HepG2 (cell line): ENCODE results near the gene VDR. TPM values are rescaled to one million over a fixed set of nuclear protein-coding genes. Genes with fewer than 3 reads are reported as not detected.

ENCODE experiments used
- CAMTA2 ChIP-seq: sonication (generic); formaldehyde crosslinking; IDR thresholded peaks from 2 replicates; pipeline ENCODE4 v1.4.0; 2020; ENCODE audit warnings: mild to moderate bottlenecking, missing genetic modification reagents, borderline replicate concordance
- CENPX ChIP-seq: sonication (generic); formaldehyde crosslinking; IDR thresholded peaks from 2 replicates; pipeline ENCODE4 v1.9.0; 2021; ENCODE audit warnings: mild to moderate bottlenecking, missing genetic modification reagents, moderate library complexity
- HNRNPL ChIP-seq: fragments of 200-400 bp; formaldehyde crosslinking; IDR thresholded peaks from 2 replicates; pipeline ENCODE4 v1.6.1; 2017; ENCODE audit warnings: mild to moderate bottlenecking, low read depth, low read length
- HNRNPLL ChIP-seq: fragments of 200-400 bp; formaldehyde crosslinking; IDR thresholded peaks from 2 replicates; pipeline ENCODE4 v1.6.1; 2017; ENCODE audit warnings: mild to moderate bottlenecking, low read depth, low read length; ENCODE audit not compliant: poor library complexity, severe bottlenecking
- HOXA5 ChIP-seq: sonication (generic); formaldehyde crosslinking; IDR thresholded peaks from 2 replicates; pipeline ENCODE4 v1.4.0; 2020; ENCODE audit warnings: missing genetic modification reagents
- HOXA7 ChIP-seq: sonication (generic); formaldehyde crosslinking; IDR thresholded peaks from 2 replicates; pipeline ENCODE4 v1.8.1; 2022; ENCODE audit warnings: mild to moderate bottlenecking, missing genetic modification reagents, moderate library complexity
- JUN ChIP-seq: sonication (generic); formaldehyde crosslinking; IDR thresholded peaks from 2 replicates; pipeline ENCODE4 v1.4.0; 2020; ENCODE audit warnings: mild to moderate bottlenecking, missing genetic modification reagents
- KAT7 ChIP-seq: IDR thresholded peaks from 2 replicates; pipeline ENCODE4 v1.6.1; 2018; ENCODE audit warnings: borderline replicate concordance, missing compliant biosample characterization
- MEF2D ChIP-seq: sonication (generic); formaldehyde crosslinking; IDR thresholded peaks from 2 replicates; pipeline ENCODE4 v1.5.1; 2020; ENCODE audit warnings: mild to moderate bottlenecking, missing genetic modification reagents
- MXD4 ChIP-seq: IDR thresholded peaks from 2 replicates; pipeline ENCODE4 v1.6.1; 2016; ENCODE audit warnings: mild to moderate bottlenecking, missing biosample characterization, missing genetic modification reagents
- PRMT3 ChIP-seq: sonication (generic); formaldehyde crosslinking; IDR thresholded peaks from 2 replicates; pipeline ENCODE4 v1.8.1; 2022; ENCODE audit warnings: low read depth, mild to moderate bottlenecking, moderate library complexity, missing genetic modification reagents, borderline replicate concordance
- SMC3 ChIP-seq: IDR thresholded peaks from 2 replicates; pipeline ENCODE4 v1.6.1; 2011; ENCODE audit warnings: low read length, improper control_type of control experiment
- STAT5B ChIP-seq: sonication (generic); formaldehyde crosslinking; IDR thresholded peaks from 2 replicates; pipeline ENCODE4 v1.4.0; 2020; ENCODE audit warnings: missing genetic modification reagents
- ZBTB1 ChIP-seq: sonication (generic); formaldehyde crosslinking; IDR thresholded peaks from 2 replicates; pipeline ENCODE4 v1.4.0; 2020; ENCODE audit warnings: missing genetic modification reagents, borderline replicate concordance
- ZMYM3 ChIP-seq: sonication (generic); formaldehyde crosslinking; IDR thresholded peaks from 2 replicates; pipeline ENCODE4 v1.5.1; 2020; ENCODE audit warnings: mild to moderate bottlenecking, missing genetic modification reagents
- ZNF569 ChIP-seq: sonication (generic); formaldehyde crosslinking; IDR thresholded peaks from 2 replicates; pipeline ENCODE4 v1.5.0; 2020; ENCODE audit warnings: mild to moderate bottlenecking, missing genetic modification reagents, moderate library complexity, borderline replicate concordance
- ZNF589 ChIP-seq: sonication (generic); formaldehyde crosslinking; conservative IDR thresholded peaks from 2 replicates; pipeline ENCODE4 v1.8.0; 2022; ENCODE audit warnings: mild to moderate bottlenecking, moderate library complexity, missing genetic modification reagents
- polyA plus RNA-seq, 8 experiments: library from polyadenylated mRNA; depleted of rRNA in 3 of 8; stranded (reverse) in 7 of 8; unstranded in 1 of 8; fragments of >200 nt; fragmentation: Illumina TruSeq in 4 of 8; extraction: Trizol in 4 of 8; gene quantifications; 2 replicates each; pipeline versions ENCODE4 v1.2.1 to v1.2.3, GENCODE V29; 2011 to 2016; ENCODE audit warnings: low read depth in 4 of 8, missing spikeins in 1 of 8, mixed read lengths in 1 of 8; ENCODE audit not compliant: insufficient read depth in 1 of 8
- total RNA-seq, 5 experiments: library from RNA; depleted of rRNA; stranded (reverse); fragments of >200 nt; fragmentation: Illumina TruSeq; extraction: Trizol; gene quantifications; 2 replicates each; pipeline ENCODE4 v1.2.3, GENCODE V29; 2016; ENCODE audit warnings: low read depth in 1 of 5
- TF ChIP-seq, protein P1 (sequence below): sonication (generic); formaldehyde crosslinking; IDR thresholded peaks from 2 replicates; pipeline ENCODE4 v1.5.1; 2020; ENCODE audit warnings: mild to moderate bottlenecking, missing genetic modification reagents
- TF ChIP-seq, protein P2 (sequence below): sonication (generic); formaldehyde crosslinking; IDR thresholded peaks from 2 replicates; pipeline ENCODE4 v1.4.0; 2020; ENCODE audit warnings: missing genetic modification reagents
- TF ChIP-seq, protein P3 (sequence below): sonication (generic); formaldehyde crosslinking; IDR thresholded peaks from 2 replicates; pipeline ENCODE4 v1.5.0; 2020; ENCODE audit warnings: mild to moderate bottlenecking, missing genetic modification reagents
- TF ChIP-seq, protein P4 (sequence below): sonication (generic); formaldehyde crosslinking; IDR thresholded peaks from 2 replicates; pipeline ENCODE4 v1.5.0; 2020; ENCODE audit warnings: missing genetic modification reagents, mild to moderate bottlenecking, borderline replicate concordance
- TF ChIP-seq, protein P5 (sequence below): sonication (generic); IDR thresholded peaks from 2 replicates; pipeline ENCODE4 v1.6.1; 2016; ENCODE audit warnings: low read depth, borderline replicate concordance

Gene VDR
- total and polyA plus RNA-seq, 2 of the 13 experiments (the other 11 are each of a cell fraction or from before 2014, with no cell fraction given): 0.08 to 0.33 TPM

DNA sequence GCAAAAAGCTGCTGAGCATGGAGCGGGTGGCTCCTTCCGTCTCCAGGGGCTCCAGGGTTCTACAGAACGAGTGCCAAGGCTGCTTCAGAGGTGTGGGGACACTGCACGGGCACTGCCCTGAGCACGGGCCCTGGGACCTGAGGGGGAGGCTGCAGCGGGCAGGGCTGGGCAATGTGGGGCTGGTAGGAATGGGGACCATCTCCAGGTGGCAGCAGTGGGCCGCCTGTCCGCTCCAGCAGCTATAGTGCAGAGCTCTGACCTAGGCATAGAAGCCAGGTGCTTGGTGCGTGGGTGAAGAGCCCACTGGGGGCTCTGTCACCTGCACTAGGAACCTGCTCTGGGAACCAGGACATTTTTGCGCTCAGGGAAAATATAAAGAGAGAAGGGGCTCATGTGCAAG, 107.4 kb downstream of the VDR start (continued):
- TF ChIP-seq, protein P1, sequence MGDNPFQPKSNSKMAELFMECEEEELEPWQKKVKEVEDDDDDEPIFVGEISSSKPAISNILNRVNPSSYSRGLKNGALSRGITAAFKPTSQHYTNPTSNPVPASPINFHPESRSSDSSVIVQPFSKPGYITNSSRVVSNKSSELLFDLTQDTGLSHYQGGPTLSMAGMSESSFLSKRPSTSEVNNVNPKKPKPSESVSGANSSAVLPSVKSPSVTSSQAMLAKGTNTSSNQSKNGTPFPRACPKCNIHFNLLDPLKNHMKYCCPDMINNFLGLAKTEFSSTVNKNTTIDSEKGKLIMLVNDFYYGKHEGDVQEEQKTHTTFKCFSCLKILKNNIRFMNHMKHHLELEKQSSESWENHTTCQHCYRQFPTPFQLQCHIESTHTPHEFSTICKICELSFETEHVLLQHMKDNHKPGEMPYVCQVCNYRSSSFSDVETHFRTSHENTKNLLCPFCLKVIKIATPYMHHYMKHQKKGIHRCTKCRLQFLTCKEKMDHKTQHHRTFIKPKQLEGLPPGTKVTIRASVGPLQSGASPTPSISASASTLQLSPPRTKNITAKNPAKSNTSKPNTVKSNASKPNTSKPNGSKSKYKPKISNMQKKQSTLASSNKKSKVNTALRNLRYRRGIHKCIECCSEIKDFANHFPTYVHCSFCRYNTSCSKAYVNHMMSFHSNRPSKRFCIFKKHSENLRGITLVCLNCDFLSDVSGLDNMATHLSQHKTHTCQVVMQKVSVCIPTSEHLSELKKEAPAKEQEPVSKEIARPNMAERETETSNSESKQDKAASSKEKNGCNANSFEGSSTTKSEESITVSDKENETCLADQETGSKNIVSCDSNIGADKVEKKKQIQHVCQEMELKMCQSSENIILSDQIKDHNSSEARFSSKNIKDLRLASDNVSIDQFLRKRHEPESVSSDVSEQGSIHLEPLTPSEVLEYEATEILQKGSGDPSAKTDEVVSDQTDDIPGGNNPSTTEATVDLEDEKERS (CRISPR knock-in tag): no peak
- TF ChIP-seq MXD4 (CRISPR knock-in tag) (no peak), PRMT3 (no peak), SMC3 (peak; percentile 42), ZBTB1 (no peak), STAT5B (no peak), ZNF569 (CRISPR knock-in tag) (no peak), HOXA7 (CRISPR knock-in tag) (no peak), KAT7 (CRISPR knock-in tag) (no peak), ZMYM3 (CRISPR knock-in tag) (no peak), MEF2D (CRISPR knock-in tag) (no peak), HNRNPLL (peak; percentile 18), ZNF589 (CRISPR knock-in tag) (no peak), CAMTA2 (CRISPR knock-in tag) (no peak), CENPX (CRISPR knock-in tag) (no peak), JUN (CRISPR knock-in tag) (no peak), HNRNPL (0 out of 2 replicates have a peak, but pooled peaks have one; percentile 40), HOXA5 (CRISPR knock-in tag) (no peak)
- TF ChIP-seq, protein P2, sequence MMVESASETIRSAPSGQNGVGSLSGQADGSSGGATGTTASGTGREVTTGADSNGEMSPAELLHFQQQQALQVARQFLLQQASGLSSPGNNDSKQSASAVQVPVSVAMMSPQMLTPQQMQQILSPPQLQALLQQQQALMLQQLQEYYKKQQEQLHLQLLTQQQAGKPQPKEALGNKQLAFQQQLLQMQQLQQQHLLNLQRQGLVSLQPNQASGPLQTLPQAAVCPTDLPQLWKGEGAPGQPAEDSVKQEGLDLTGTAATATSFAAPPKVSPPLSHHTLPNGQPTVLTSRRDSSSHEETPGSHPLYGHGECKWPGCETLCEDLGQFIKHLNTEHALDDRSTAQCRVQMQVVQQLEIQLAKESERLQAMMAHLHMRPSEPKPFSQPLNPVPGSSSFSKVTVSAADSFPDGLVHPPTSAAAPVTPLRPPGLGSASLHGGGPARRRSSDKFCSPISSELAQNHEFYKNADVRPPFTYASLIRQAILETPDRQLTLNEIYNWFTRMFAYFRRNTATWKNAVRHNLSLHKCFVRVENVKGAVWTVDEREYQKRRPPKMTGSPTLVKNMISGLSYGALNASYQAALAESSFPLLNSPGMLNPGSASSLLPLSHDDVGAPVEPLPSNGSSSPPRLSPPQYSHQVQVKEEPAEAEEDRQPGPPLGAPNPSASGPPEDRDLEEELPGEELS (CRISPR knock-in tag): no peak
- TF ChIP-seq, protein P3, sequence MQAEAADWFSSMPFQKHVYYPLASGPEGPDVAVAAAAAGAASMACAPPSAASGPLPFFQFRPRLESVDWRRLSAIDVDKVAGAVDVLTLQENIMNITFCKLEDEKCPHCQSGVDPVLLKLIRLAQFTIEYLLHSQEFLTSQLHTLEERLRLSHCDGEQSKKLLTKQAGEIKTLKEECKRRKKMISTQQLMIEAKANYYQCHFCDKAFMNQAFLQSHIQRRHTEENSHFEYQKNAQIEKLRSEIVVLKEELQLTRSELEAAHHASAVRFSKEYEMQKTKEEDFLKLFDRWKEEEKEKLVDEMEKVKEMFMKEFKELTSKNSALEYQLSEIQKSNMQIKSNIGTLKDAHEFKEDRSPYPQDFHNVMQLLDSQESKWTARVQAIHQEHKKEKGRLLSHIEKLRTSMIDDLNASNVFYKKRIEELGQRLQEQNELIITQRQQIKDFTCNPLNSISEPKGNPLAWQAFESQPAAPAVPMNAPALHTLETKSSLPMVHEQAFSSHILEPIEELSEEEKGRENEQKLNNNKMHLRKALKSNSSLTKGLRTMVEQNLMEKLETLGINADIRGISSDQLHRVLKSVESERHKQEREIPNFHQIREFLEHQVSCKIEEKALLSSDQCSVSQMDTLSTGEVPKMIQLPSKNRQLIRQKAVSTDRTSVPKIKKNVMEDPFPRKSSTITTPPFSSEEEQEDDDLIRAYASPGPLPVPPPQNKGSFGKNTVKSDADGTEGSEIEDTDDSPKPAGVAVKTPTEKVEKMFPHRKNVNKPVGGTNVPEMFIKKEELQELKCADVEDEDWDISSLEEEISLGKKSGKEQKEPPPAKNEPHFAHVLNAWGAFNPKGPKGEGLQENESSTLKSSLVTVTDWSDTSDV (CRISPR knock-in tag): no peak
- TF ChIP-seq, protein P4, sequence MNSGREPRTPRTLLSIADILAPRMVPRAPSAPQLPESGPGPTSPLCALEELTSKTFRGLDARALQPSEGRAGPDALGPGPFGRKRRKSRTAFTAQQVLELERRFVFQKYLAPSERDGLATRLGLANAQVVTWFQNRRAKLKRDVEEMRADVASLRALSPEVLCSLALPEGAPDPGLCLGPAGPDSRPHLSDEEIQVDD (CRISPR knock-in tag): no peak
- TF ChIP-seq, protein P5, sequence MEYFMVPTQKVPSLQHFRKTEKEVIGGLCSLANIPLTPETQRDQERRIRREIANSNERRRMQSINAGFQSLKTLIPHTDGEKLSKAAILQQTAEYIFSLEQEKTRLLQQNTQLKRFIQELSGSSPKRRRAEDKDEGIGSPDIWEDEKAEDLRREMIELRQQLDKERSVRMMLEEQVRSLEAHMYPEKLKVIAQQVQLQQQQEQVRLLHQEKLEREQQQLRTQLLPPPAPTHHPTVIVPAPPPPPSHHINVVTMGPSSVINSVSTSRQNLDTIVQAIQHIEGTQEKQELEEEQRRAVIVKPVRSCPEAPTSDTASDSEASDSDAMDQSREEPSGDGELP: no peak
